GM12801 (cell line): ENCODE measurements around the gene EED.

Experiments used
- CTCF ChIP-seq: IDR thresholded peaks from one replicate; pipeline ENCODE4 v1.5.1; 2011; ENCODE audit warnings: control low read depth; ENCODE audit not compliant: insufficient read length; ENCODE audit errors: extremely low read depth

The EED gene

GRCh38 chr11:86234831-86235461 lies 9.6 kb upstream of the EED start:
- TF ChIP-seq CTCF, result no peak

- TF ChIP-seq CTCF, result no peak
Observed at GRCh38 chr11:86237267-86237804, 7.2 kb upstream of the EED start.

- no peak for TF ChIP-seq CTCF
Observed at GRCh38 chr11:86240164-86240563, 4.4 kb upstream of the EED start.

GRCh38 chr11:86241956-86242535 lies 2.5 kb upstream of the EED start:
- no peak for TF ChIP-seq CTCF

- TF ChIP-seq CTCF, result no peak
Observed at GRCh38 chr11:86243396-86243795, 1.2 kb upstream of the EED start.

- no peak for TF ChIP-seq CTCF
Observed at GRCh38 chr11:86244063-86244521, 461 bp upstream of the EED start.

GRCh38 chr11:86245369-86246292 lies 1.1 kb downstream of the EED start:
- TF ChIP-seq CTCF, result no peak
